Esophagus squamous epithelium (tissue), 5 donors: ENCODE measurements around the gene NARS2. TPM values are rescaled to one million over a fixed set of nuclear protein-coding genes. Genes with fewer than 3 reads are reported as not detected.
"Not testable (repeated sequence)": the region's sequence is repeated elsewhere in the genome, so short reads cannot be mapped to it uniquely, and the experiment has no call there.

ENCODE experiments used
- DNase-seq: peaks from one replicate; lab custom pipeline; 2025; lab: John Stamatoyannopoulos, UW
- H3K27ac ChIP-seq, 4 donors: fragments of 200-600 bp; sonication (generic); one replicate each; pipeline ENCODE4 v1.5.1; 2016 to 2019; ENCODE audit warnings: mild to moderate bottlenecking in 1 of 4
- H3K27me3 ChIP-seq, 4 donors: fragments of 200-600 bp; sonication (generic); 1 replicate in 3 of 4; 2 replicates in 1 of 4; pipeline versions ENCODE4 v1.5.1 to v1.6.0; 2017 to 2021; ENCODE audit warnings: antibody characterized with exemption in 1 of 4
- H3K36me3 ChIP-seq, 3 donors: fragments of 200-600 bp; sonication (generic); one replicate each; pipeline ENCODE4 v1.5.1; 2016 to 2019
- H3K4me1 ChIP-seq, 3 donors: fragments of 200-600 bp; sonication (generic); one replicate each; pipeline ENCODE4 v1.5.1; 2017 to 2019
- H3K4me3 ChIP-seq, 4 donors: fragments of 200-600 bp; sonication (generic); 1 replicate in 3 of 4; 2 replicates in 1 of 4; pipeline ENCODE4 v1.5.1; 2016 to 2019; ENCODE audit warnings: mild to moderate bottlenecking in 2 of 4, moderate library complexity in 1 of 4
- H3K9me3 ChIP-seq, 3 donors: fragments of 200-600 bp; sonication (generic); one replicate each; pipeline ENCODE4 v1.5.1; 2016 to 2019
- POLR2A ChIP-seq, 4 donors: fragments of 450-650 bp; IDR thresholded peaks; one replicate each; pipeline ENCODE4 v1.6.1; 2017; ENCODE audit warnings: antibody characterized with exemption in 4 of 4, mild to moderate bottlenecking in 4 of 4, moderate library complexity in 3 of 4
- WGBS, 2 donors: methylation state at CpG; one replicate each; pipeline ENCODE4 v1.1.5; 2018; 5-methylcytosine and 5-hydroxymethylcytosine counted together
- intact Hi-C: fragments of 100-400 bp; cut with DNase I; formaldehyde crosslinking; loops from one replicate; pipeline ENCODE4 v1.15.0; 2022
- total RNA-seq, 4 donors: library from RNA; depleted of rRNA; stranded (reverse); fragments of >200 nt; gene quantifications; one replicate each; pipeline ENCODE4 v1.1.0, GENCODE V29; 2016
- TF ChIP-seq, protein P1 (sequence below), 6 experiments: fragments of 450-650 bp in 4 of 6; fragments of 200-600 bp in 2 of 6; sonication (generic) in 2 of 6; IDR thresholded peaks; one replicate each; pipeline ENCODE4 v1.5.1; 2016 to 2019; ENCODE audit warnings: antibody characterized with exemption in 6 of 6, mild to moderate bottlenecking in 4 of 6, moderate library complexity in 4 of 6
- donor health status: DM: yes; HTN: yes; CAD: no.

The NARS2 gene
- total RNA-seq, 4 donors from 2014 or later: 9.4 to 15.7 (median 13.6) TPM

DNA sequence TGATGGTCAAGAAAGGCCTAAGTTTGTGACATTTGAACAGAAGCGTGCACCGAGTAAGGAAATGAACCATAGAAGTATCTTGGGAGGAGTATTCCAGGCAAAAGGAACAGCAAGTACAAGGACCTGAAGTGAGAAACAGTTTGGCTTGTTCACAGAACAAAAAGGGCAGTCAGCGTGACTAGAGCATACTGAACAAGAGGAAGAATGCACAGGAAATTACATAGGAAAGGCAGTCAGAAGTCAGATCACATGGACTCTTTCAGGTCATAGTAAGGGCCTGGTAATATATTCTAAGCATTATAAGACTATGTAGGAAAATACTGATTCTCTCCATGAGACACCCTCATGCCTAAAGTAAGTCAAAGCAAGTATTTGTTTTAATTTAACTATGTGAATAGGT lies 104.8 kb downstream of the NARS2 start:
- intact Hi-C loops: no loop called here
- WGBS, 2 donors: 85 to 94% methylated on average over 3 of the region's 3 CpGs

DNA sequence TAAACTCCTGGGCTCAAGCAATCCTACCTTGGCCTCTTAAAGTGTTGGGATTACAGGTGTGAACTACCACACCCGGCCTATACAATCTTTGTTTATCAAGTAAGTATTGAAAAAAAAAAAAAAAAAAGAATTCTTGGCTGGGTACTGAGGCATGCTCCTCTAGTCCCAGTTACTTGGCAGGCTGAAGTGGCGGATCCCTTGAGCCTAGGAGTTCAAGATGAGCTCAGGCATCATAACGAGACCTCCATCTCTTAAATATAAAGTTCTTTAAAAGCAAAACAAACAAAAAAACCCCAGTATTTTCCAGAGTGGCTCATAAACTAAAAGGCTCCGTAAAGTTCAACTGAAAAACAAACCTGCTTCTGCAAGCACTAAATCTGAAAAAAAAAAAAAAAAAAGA lies 106.7 kb downstream of the NARS2 start:
- no peak overlapping the region for H3K4me3 ChIP-seq
- intact Hi-C loops: no loop called here
- no peaks in the 10 kb centered on the region for H3K27me3 ChIP-seq
- TF ChIP-seq, protein P1, sequence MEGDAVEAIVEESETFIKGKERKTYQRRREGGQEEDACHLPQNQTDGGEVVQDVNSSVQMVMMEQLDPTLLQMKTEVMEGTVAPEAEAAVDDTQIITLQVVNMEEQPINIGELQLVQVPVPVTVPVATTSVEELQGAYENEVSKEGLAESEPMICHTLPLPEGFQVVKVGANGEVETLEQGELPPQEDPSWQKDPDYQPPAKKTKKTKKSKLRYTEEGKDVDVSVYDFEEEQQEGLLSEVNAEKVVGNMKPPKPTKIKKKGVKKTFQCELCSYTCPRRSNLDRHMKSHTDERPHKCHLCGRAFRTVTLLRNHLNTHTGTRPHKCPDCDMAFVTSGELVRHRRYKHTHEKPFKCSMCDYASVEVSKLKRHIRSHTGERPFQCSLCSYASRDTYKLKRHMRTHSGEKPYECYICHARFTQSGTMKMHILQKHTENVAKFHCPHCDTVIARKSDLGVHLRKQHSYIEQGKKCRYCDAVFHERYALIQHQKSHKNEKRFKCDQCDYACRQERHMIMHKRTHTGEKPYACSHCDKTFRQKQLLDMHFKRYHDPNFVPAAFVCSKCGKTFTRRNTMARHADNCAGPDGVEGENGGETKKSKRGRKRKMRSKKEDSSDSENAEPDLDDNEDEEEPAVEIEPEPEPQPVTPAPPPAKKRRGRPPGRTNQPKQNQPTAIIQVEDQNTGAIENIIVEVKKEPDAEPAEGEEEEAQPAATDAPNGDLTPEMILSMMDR (IDR thresholded peaks at IDR 0.05): no peak
- TF ChIP-seq POLR2A (IDR thresholded peaks at IDR 0.05): no peak
- DNase-seq: no peak
- 70 to 76% methylated on average over 4 of the region's 4 CpGs for WGBS, 2 donors
- H3K9me3 ChIP-seq: no peaks in the 10 kb centered on the region
- peaks cover 0 to 39% (median 0%) of the 10 kb centered on the region in 3 donors for H3K36me3 ChIP-seq
- H3K27ac ChIP-seq: no peak overlapping the region
- H3K4me1 ChIP-seq: no peaks in the 10 kb centered on the region

More for the DNA sequence above, 104.8 kb downstream of the NARS2 start:
- no peak overlapping the region for H3K4me3 ChIP-seq
- H3K36me3 ChIP-seq: peaks cover 0 to 21% (median 0%) of the 10 kb centered on the region in 3 donors
- H3K4me1 ChIP-seq: no peaks in the 10 kb centered on the region
- no peak for TF ChIP-seq POLR2A (IDR thresholded peaks at IDR 0.05)
- TF ChIP-seq, protein P1 (IDR thresholded peaks at IDR 0.05): no peak
- H3K9me3 ChIP-seq: no peaks in the 10 kb centered on the region
- no peak overlapping the region for H3K27ac ChIP-seq
- H3K27me3 ChIP-seq: no peaks in the 10 kb centered on the region
- no peak for DNase-seq

DNA sequence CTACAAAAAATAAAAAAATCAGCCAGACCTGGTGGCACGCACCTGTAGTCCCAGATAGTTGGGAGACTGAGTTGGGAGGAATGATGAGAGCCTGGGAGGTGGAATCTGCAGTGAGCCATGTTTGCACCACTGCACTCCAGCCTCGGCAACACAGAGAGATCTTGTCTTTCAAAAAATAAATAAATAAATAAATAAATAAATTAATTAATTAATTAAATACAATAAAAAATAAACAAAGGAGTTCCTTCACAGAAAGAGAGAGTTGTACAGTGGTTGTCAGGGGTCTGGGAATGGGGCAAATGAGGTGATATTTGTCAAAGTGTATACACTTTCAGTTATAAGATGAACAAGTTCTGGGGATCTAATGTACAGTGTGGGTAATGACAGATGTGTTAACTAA lies 107.3 kb downstream of the NARS2 start:
- peaks cover 0 to 41% (median 0%) of the 10 kb centered on the region in 3 donors for H3K36me3 ChIP-seq
- no peaks in the 10 kb centered on the region for H3K4me1 ChIP-seq
- WGBS, 2 donors: 95% methylated on average over 2 of the region's 2 CpGs
- no peak for TF ChIP-seq POLR2A (IDR thresholded peaks at IDR 0.05)
- TF ChIP-seq, protein P1 (IDR thresholded peaks at IDR 0.05): no peak
- no peak overlapping the region for H3K4me3 ChIP-seq
- H3K27me3 ChIP-seq: no peaks in the 10 kb centered on the region
- no peak overlapping the region for H3K27ac ChIP-seq
- intact Hi-C loops: no loop called here
- no peaks in the 10 kb centered on the region for H3K9me3 ChIP-seq
- no peak for DNase-seq

DNA sequence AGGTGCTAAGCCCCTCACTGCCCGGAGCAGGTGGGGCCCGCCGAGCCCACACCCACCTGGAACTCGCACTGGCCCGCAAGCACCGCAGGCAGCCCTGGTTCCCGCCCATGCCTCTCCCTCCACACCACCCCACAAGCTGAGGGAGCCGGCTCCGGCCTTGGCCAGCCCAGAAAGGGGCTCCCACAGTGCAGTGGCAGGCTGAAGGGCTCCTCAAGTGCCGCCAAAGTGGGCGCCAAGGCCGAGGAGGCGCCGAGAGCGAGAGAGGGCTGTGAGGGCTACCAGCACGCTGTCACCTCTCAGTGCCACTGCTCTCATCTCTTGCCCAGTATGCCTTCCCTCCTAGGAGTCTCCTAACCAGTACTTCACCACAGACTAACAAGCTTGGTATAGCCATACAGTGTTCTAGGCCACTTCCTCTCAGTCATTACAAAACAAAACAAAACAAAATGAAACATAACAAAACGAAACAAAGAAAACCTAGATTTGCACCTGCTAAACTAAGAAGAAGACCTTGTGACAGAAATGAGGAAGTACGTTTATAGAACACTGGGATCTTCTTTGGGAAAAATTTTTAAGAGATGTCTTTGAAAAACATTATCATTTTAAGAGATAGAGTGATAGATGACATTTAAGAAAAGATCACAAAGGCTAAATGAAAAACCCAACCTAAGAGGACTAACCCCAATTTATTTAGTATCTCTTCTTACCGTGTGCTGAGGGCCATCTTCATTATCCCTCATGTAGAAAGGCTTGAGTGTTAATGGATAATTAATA lies 109.3 kb downstream of the NARS2 start:
- WGBS, 2 donors: 85% methylated on average over 4 to 10 of the region's 19 CpGs
- Histone ChIP-seq H3K27ac (peak overlapping the region; percentile 3 to 75 (median 54)), H3K36me3 (peaks cover 0 to 57% (median 0%) of the 10 kb centered on the region in 3 donors), H3K27me3 (no peaks in the 10 kb centered on the region), H3K9me3 (no peaks in the 10 kb centered on the region), H3K4me3 (no peak overlapping the region), H3K4me1 (no peaks in the 10 kb centered on the region)
- intact Hi-C loops: no loop called here
- TF ChIP-seq, protein P1 (IDR thresholded peaks at IDR 0.05): no peak
- peak in 1 of 4 donors; percentile 43 for TF ChIP-seq POLR2A (IDR thresholded peaks at IDR 0.05)
- DNase-seq: no peak

DNA sequence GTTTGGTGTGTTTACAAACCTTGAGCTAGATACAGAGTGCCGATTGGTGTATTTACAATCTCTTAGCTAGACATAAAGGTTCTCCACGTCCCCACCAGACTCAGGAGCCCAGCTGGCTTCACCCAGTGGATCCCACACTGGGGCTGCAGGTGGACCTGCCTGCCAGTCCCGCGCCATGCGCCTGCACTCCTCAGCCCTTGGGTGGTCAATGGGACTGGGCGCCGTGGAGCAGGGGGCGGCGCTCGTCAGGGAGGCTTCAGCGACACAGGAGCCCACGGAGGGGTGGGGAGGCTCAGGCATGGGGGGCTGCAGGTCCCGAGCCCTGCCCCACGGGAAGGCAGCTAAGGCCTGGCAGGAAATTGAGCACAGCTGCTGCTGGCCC lies 109.9 kb downstream of the NARS2 start:
- Histone ChIP-seq H3K36me3 (peaks cover 0 to 63% (median 0%) of the 10 kb centered on the region in 3 donors), H3K27ac (peak overlapping the region; percentile 3 to 75 (median 54))
- H3K27me3 ChIP-seq, H3K9me3 ChIP-seq, H3K4me3 ChIP-seq, H3K4me1 ChIP-seq, DNase-seq, intact Hi-C loops: not testable (repeated sequence)
- WGBS, 2 donors: 94% methylated on average over 2 of the region's 14 CpGs; no CpG with 5 or more reads in 1 of the 2 donors
